A673 (cell line): Measurements from ENCODE around the gene ZBTB32.

Experiments used
- EZH2 ChIP-seq: fragments of 200-600 bp; sonication (generic); IDR thresholded peaks from 2 replicates; pipeline ENCODE4 v1.6.1; 2017; ENCODE audit warnings: borderline replicate concordance, low read depth, mild to moderate bottlenecking, mixed read lengths, antibody characterized with exemption, low read length; ENCODE audit not compliant: poor library complexity, severe bottlenecking
- TF ChIP-seq, protein P1 (sequence below): fragments of 300-800, 200-600 bp; sonication (generic); conservative IDR thresholded peaks from 2 replicates; pipeline ENCODE4 v1.5.1; 2017; ENCODE audit warnings: low read depth, mild to moderate bottlenecking, antibody characterized with exemption, low read length, moderate library complexity, mixed read lengths

DNA sequence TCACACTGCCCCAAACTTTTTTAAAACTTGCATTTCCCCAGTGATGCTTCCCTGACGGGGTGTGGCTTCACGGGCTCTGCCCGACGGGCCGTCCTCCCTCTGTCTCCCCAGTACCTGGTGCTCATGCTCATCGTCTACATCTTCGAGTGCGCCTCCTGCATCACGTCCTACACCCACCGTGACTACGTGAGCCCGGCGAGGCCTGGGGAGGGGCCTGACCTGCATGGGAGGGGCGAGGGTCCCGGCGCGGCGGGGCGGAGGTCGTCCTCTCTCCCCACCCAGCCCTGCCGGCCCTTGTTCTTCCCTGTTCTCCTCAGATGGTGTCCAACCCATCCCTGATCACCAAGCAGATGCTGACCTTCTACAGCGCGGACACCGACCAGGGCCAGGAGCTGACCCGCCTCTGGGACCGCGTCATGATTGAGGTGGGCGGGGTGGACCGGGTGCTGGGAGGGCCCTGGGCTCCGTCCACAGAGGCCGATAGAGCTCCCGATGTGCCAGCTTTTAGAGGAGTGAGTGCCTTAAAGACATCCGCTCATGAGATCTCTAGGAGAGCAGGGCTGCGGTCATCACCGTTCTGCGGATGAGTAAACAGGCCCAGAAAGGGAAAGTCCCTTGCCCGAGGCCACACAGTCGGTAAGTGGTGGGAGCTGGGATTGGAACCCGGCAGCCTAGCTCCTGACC is 31.1 kb upstream of the ZBTB32 start:
- TF ChIP-seq, protein P1, sequence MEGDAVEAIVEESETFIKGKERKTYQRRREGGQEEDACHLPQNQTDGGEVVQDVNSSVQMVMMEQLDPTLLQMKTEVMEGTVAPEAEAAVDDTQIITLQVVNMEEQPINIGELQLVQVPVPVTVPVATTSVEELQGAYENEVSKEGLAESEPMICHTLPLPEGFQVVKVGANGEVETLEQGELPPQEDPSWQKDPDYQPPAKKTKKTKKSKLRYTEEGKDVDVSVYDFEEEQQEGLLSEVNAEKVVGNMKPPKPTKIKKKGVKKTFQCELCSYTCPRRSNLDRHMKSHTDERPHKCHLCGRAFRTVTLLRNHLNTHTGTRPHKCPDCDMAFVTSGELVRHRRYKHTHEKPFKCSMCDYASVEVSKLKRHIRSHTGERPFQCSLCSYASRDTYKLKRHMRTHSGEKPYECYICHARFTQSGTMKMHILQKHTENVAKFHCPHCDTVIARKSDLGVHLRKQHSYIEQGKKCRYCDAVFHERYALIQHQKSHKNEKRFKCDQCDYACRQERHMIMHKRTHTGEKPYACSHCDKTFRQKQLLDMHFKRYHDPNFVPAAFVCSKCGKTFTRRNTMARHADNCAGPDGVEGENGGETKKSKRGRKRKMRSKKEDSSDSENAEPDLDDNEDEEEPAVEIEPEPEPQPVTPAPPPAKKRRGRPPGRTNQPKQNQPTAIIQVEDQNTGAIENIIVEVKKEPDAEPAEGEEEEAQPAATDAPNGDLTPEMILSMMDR = no peak
- TF ChIP-seq EZH2 = peak; percentile 40
